B cell (primary cell): Measurements from ENCODE around the gene HIP1.

ENCODE experiments used
- EZH2 ChIP-seq: IDR thresholded peaks from 2 replicates; pipeline ENCODE4 v1.6.1; 2012; ENCODE audit warnings: borderline replicate concordance, low read depth, mild to moderate bottlenecking, moderate library complexity, low read length; ENCODE audit not compliant: insufficient read depth, poor library complexity, severe bottlenecking
- TF ChIP-seq, protein P1 (sequence below): fragments of 200-600 bp; IDR thresholded peaks from one replicate; pipeline ENCODE4 v1.8.0; 2022; ENCODE audit warnings: antibody characterized with exemption, mild to moderate bottlenecking

DNA sequence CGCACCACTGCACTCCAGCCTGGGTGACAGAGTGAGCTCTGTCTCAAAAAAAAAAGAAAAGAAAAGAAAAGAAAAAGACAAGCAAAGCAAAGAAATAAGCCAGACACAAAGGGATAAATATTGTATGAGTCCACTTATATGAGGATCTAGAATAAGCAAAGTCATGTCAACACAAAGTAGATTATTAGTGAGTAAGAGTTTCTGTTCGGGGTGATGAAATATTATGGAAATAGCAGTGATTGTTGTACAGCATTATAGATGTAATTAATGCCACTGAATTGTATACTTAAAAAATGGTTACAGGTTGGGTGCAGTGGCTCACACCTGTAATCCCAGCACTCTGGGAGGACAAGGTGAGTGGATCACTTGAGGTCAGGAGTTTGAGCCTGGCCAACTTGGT lies 83.2 kb downstream of the HIP1 start:
- TF ChIP-seq, protein P1, sequence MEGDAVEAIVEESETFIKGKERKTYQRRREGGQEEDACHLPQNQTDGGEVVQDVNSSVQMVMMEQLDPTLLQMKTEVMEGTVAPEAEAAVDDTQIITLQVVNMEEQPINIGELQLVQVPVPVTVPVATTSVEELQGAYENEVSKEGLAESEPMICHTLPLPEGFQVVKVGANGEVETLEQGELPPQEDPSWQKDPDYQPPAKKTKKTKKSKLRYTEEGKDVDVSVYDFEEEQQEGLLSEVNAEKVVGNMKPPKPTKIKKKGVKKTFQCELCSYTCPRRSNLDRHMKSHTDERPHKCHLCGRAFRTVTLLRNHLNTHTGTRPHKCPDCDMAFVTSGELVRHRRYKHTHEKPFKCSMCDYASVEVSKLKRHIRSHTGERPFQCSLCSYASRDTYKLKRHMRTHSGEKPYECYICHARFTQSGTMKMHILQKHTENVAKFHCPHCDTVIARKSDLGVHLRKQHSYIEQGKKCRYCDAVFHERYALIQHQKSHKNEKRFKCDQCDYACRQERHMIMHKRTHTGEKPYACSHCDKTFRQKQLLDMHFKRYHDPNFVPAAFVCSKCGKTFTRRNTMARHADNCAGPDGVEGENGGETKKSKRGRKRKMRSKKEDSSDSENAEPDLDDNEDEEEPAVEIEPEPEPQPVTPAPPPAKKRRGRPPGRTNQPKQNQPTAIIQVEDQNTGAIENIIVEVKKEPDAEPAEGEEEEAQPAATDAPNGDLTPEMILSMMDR = no peak
- TF ChIP-seq EZH2 = no peak
